ENCODE results near the gene DIP2C. TPM values are rescaled to one million over a fixed set of nuclear protein-coding genes. Genes with fewer than 3 reads are reported as not detected.
A peak's percentile ranks its signal among the peaks of the same experiment; 100 is the strongest.

Gene DIP2C
- total RNA-seq, 1 experiment from 2014 or later: 11.0 TPM

DNA sequence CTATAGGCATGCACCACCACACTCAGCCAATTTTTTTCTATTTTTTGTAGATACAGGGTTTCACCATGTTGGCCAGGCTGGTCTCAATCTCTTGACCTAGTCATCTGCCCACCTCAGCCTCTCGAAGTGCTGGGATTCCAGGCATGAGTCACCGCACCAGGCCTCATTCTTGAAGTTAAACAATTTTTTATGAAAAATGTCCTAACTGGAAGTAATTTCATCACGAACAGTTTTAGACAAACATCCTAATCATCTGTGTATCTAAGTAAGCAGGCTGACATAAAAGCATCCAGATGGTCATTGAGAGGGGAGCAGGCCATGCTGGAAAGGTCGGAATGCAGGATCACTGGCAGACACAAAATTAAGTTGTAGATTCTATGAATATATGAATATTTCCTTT, 285.1 kb downstream of the DIP2C start:
- no peak for DNase-seq (ENCODE audit: low spot score)
- Mint-ChIP-seq H3K36me3 (peaks cover 7% of the 10 kb centered on the region; the same call in 1 of the 2 replicates), H3K27me3 (ENCODE audit: low read depth) (no peaks in the 10 kb centered on the region), H3K9me3 (no peaks in the 10 kb centered on the region), H3K4me3 (no peak overlapping the region), H3K27ac (no peak overlapping the region), H3K4me1 (no peaks in the 10 kb centered on the region)
- ATAC-seq: no peak
- ChIA-PET POLR2A (no interaction called here), CTCF (interaction anchor here (1.7 kb wide), 1 partner anchor 12 kb away, joined by 7 read pairs; no protein-coding TSS in a partner anchor)
- TF ChIP-seq SP1 (CRISPR knock-in tag; conservative IDR thresholded peaks at IDR 0.05) (no peak), ZNF317 (CRISPR knock-in tag; IDR thresholded peaks at IDR 0.05; ENCODE audit: borderline replicate concordance, low read depth) (no peak), E2F1 (CRISPR knock-in tag; IDR thresholded peaks at IDR 0.05) (no peak), AFF4 (CRISPR knock-in tag; IDR thresholded peaks at IDR 0.05; ENCODE audit: borderline replicate concordance) (no peak), ZNF671 (CRISPR knock-in tag; IDR thresholded peaks at IDR 0.05) (no peak)

DNA sequence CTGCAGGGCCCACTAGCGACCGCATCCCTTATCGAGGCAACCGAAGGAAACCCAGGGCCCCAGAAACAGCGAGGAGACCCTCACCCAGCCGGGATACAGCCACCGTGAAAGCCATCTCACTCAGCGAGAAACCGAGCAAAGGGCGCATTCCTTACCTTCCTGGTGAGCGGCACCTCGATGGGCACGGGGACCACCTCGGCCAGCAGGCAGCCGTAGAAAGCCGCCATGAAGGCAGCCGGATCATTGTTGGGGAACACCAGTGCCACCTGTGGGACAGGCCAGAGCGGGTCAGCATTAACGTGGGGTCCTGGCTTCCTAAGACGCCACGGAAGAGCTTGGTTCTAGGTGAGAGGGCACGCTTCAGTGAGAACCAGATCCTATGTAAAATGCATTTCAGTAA, 290.5 kb downstream of the DIP2C start:
- H3K9me3 Mint-ChIP-seq: no peaks in the 10 kb centered on the region
- no peak for TF ChIP-seq EMX1 (CRISPR knock-in tag; IDR thresholded peaks at IDR 0.05)
- TF ChIP-seq ZNF396 (CRISPR knock-in tag; IDR thresholded peaks at IDR 0.05; ENCODE audit: borderline replicate concordance): no peak
- no peak for TF ChIP-seq ETV6 (CRISPR knock-in tag; IDR thresholded peaks at IDR 0.05)
- TF ChIP-seq, protein P1, sequence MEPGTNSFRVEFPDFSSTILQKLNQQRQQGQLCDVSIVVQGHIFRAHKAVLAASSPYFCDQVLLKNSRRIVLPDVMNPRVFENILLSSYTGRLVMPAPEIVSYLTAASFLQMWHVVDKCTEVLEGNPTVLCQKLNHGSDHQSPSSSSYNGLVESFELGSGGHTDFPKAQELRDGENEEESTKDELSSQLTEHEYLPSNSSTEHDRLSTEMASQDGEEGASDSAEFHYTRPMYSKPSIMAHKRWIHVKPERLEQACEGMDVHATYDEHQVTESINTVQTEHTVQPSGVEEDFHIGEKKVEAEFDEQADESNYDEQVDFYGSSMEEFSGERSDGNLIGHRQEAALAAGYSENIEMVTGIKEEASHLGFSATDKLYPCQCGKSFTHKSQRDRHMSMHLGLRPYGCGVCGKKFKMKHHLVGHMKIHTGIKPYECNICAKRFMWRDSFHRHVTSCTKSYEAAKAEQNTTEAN (CRISPR knock-in tag; IDR thresholded peaks at IDR 0.05): no peak
- DNase-seq (ENCODE audit: low spot score) (no peak), ATAC-seq (peak; percentile 38; the same call in 1 of the 2 replicates)
- no peaks in the 10 kb centered on the region; the same call in 1 of the 2 replicates for H3K36me3 Mint-ChIP-seq
- POLR2A ChIA-PET: no interaction called here
- H3K4me1 Mint-ChIP-seq: peaks cover 20% of the 10 kb centered on the region
- H3K27me3 Mint-ChIP-seq (ENCODE audit: low read depth): no peaks in the 10 kb centered on the region
- CTCF ChIA-PET: interaction anchor here (0.8 kb wide), 1 partner anchor 10 kb away, joined by 3 read pairs; no protein-coding TSS in a partner anchor
- H3K27ac Mint-ChIP-seq: no peak overlapping the region
- no peak overlapping the region for H3K4me3 Mint-ChIP-seq

- Mint-ChIP-seq H3K9me3 (no peaks in the 10 kb centered on the region), H3K27ac (no peak overlapping the region), H3K36me3 (no peaks in the 10 kb centered on the region), H3K4me1 (peaks cover 22% of the 10 kb centered on the region), H3K4me3 (no peak overlapping the region), H3K27me3 (ENCODE audit: low read depth) (no peaks in the 10 kb centered on the region)
- DNase-seq (ENCODE audit: low spot score) (no peak), ATAC-seq (no peak)
- CTCF ChIA-PET: no interaction called here
- POLR2A ChIA-PET: no interaction called here
- TF ChIP-seq ETV6 (CRISPR knock-in tag; IDR thresholded peaks at IDR 0.05) (no peak), NFYB (CRISPR knock-in tag; conservative IDR thresholded peaks at IDR 0.05; ENCODE audit: low read depth) (no peak), CBFB (CRISPR knock-in tag; IDR thresholded peaks at IDR 0.05; ENCODE audit: low read depth) (no peak), ZNF512 (CRISPR knock-in tag; IDR thresholded peaks at IDR 0.05; ENCODE audit: borderline replicate concordance) (no peak), SMAD4 (CRISPR knock-in tag; IDR thresholded peaks at IDR 0.05) (no peak), SP1 (CRISPR knock-in tag; conservative IDR thresholded peaks at IDR 0.05) (no peak), TEAD4 (CRISPR knock-in tag; IDR thresholded peaks at IDR 0.05) (no peak)
- TF ChIP-seq, protein P2, sequence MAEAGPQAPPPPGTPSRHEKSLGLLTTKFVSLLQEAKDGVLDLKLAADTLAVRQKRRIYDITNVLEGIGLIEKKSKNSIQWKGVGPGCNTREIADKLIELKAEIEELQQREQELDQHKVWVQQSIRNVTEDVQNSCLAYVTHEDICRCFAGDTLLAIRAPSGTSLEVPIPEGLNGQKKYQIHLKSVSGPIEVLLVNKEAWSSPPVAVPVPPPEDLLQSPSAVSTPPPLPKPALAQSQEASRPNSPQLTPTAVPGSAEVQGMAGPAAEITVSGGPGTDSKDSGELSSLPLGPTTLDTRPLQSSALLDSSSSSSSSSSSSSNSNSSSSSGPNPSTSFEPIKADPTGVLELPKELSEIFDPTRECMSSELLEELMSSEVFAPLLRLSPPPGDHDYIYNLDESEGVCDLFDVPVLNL (CRISPR knock-in tag; IDR thresholded peaks at IDR 0.05; ENCODE audit: borderline replicate concordance, low read depth): no peak
- TF ChIP-seq, protein P3, sequence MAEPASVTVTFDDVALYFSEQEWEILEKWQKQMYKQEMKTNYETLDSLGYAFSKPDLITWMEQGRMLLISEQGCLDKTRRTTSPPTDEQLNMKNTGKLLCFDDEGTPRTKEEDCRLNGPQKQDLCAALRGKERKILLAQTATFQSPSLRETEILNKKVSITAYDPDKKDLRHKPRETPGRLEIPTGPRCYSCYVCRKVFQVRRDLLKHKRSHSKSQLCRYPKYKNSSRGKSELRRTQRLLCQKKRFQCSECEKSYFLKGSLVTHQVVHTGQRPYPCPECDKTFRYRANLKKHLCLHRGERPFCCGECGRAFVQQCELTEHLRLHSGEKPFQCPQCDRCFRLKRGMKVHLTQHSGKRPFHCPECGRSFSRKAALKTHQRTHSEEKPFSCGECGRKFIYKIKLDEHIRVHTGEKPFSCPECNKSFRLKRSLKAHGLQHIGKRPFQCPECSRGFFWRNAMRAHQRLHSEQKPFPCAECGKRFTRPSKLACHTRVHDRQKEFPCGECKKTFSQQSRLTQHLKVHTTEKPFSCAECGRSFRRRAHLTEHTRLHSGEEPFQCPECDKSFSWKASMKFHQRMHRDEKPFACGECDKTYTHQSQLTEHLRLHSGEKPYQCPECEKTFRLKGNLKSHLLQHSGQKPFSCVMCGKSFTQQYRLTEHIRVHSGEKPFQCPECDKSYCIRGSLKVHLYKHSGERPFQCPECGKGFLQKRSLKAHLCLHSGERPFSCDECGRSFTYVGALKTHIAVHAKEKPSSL (CRISPR knock-in tag; conservative IDR thresholded peaks at IDR 0.05): no peak
- TF ChIP-seq, protein P4, sequence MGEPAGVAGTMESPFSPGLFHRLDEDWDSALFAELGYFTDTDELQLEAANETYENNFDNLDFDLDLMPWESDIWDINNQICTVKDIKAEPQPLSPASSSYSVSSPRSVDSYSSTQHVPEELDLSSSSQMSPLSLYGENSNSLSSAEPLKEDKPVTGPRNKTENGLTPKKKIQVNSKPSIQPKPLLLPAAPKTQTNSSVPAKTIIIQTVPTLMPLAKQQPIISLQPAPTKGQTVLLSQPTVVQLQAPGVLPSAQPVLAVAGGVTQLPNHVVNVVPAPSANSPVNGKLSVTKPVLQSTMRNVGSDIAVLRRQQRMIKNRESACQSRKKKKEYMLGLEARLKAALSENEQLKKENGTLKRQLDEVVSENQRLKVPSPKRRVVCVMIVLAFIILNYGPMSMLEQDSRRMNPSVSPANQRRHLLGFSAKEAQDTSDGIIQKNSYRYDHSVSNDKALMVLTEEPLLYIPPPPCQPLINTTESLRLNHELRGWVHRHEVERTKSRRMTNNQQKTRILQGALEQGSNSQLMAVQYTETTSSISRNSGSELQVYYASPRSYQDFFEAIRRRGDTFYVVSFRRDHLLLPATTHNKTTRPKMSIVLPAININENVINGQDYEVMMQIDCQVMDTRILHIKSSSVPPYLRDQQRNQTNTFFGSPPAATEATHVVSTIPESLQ (CRISPR knock-in tag; IDR thresholded peaks at IDR 0.05): no peak
Measured at GRCh38 chr10:397321-398068, 292.0 kb downstream of the DIP2C start.

Measured in WTC11 (cell line).